Measurements from ENCODE around the gene TMEM161B. TPM values are rescaled to one million over a fixed set of nuclear protein-coding genes. Genes with fewer than 3 reads are reported as not detected.
"Not testable (repeated sequence)": the region's sequence is repeated elsewhere in the genome, so short reads cannot be mapped to it uniquely, and the experiment has no call there.

The TMEM161B gene
- total RNA-seq, 1 donor from 2014 or later = 9.0 TPM

GRCh38 chr5:88190106-88190834 lies 78.4 kb downstream of the TMEM161B start:
- intact Hi-C loops (cut with DNase I) = no loop called here
- no peak for DNase-seq (ENCODE audit: low spot score)

- DNase-seq (ENCODE audit: low spot score); intact Hi-C loops (cut with DNase I): not testable (repeated sequence)
These were observed 79.2 kb downstream of the TMEM161B start for GRCh38 chr5:88189484-88189883.

- no peak for DNase-seq (ENCODE audit: low spot score)
- intact Hi-C loops (cut with DNase I) = no loop called here
These were observed 80.0 kb downstream of the TMEM161B start for GRCh38 chr5:88188458-88189132.

- intact Hi-C loops (cut with DNase I) = no loop called here
- no peak for DNase-seq (ENCODE audit: low spot score)
These were observed 85.4 kb downstream of the TMEM161B start for GRCh38 chr5:88183255-88183654.

- intact Hi-C loops (cut with DNase I); DNase-seq (ENCODE audit: low spot score): not testable (repeated sequence)
These were observed 91.2 kb downstream of the TMEM161B start for GRCh38 chr5:88177486-88177885.

GRCh38 chr5:88172847-88173758 lies 95.5 kb downstream of the TMEM161B start:
- intact Hi-C loops (cut with DNase I) = no loop called here
- DNase-seq (ENCODE audit: low spot score) = no peak

- intact Hi-C loops (cut with DNase I) = no loop called here
- no peak for DNase-seq (ENCODE audit: low spot score)
These were observed 109.1 kb downstream of the TMEM161B start for GRCh38 chr5:88159591-88159990.

GRCh38 chr5:88158056-88158455 lies 110.6 kb downstream of the TMEM161B start:
- no peak for DNase-seq (ENCODE audit: low spot score)
- intact Hi-C loops (cut with DNase I) = no loop called here

- intact Hi-C loops (cut with DNase I) = no loop called here
- DNase-seq (ENCODE audit: low spot score) = no peak
These were observed 113.8 kb downstream of the TMEM161B start for GRCh38 chr5:88154891-88155290.

- DNase-seq (ENCODE audit: low spot score) = no peak
- intact Hi-C loops (cut with DNase I) = no loop called here
These were observed 117.9 kb downstream of the TMEM161B start for GRCh38 chr5:88150747-88151146.

- intact Hi-C loops (cut with DNase I) = loop anchor here (10.0 kb wide), 1 partner anchor 361 kb away; no protein-coding TSS in a partner anchor
- no peak for DNase-seq (ENCODE audit: low spot score)
These were observed 122.8 kb downstream of the TMEM161B start for GRCh38 chr5:88145611-88146467.

GRCh38 chr5:88145221-88145610 lies 123.4 kb downstream of the TMEM161B start:
- intact Hi-C loops (cut with DNase I) = loop anchor here (10.0 kb wide), 1 partner anchor 360 kb away; no protein-coding TSS in a partner anchor
- no peak for DNase-seq (ENCODE audit: low spot score)
